Measurements from ENCODE around the gene PRDM7. TPM values are rescaled to one million over a fixed set of nuclear protein-coding genes. Genes with fewer than 3 reads are reported as not detected.

The PRDM7 gene
- total RNA-seq, 1 experiment from 2014 or later, result not detected

DNA sequence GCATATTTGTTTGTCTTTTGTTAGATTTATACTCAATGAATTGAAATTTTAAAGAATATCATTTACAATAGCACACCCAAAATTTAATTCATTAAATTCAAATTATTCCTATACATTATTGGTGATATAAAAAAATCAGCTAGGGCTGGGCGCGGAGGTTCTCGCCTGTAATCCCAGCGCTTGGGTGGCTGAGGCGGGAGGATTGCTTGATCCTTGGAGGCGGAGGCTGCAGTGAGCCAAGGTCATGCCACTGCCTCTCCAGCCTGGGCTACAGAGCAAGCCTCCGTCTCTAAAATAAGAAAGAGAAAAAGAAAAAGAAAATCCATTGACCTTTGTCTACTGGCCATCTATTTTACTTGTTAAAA is 4.5 kb upstream of the PRDM7 start:
- no peak overlapping the region for H3K9ac ChIP-seq (ENCODE audit: extremely low read depth, insufficient read length, low read length)
- H3K23ac ChIP-seq (ENCODE audit: insufficient read length, low read depth, low read length), result no peak overlapping the region
- H3K79me1 ChIP-seq (ENCODE audit: insufficient read depth, low read depth, low read length, poor library complexity, severe bottlenecking), result no peaks in the 10 kb centered on the region
- H3K9me3 ChIP-seq (ENCODE audit: control insufficient read depth, low read depth, low read length), result no peaks in the 10 kb centered on the region
- no peak overlapping the region for H3K56ac ChIP-seq (ENCODE audit: insufficient read length, low read depth, low read length)
- H3K27me3 Mint-ChIP-seq (ENCODE audit: low read depth), result peaks cover 47% of the 10 kb centered on the region
- H2BK15ac ChIP-seq (ENCODE audit: low read depth, low read length), result no peak overlapping the region
- H3T11ph ChIP-seq (ENCODE audit: low read length), result no peak overlapping the region
- H4K5ac ChIP-seq (ENCODE audit: insufficient read length, low read depth, low read length), result no peak overlapping the region
- no peaks in the 10 kb centered on the region for H3K23me2 ChIP-seq (ENCODE audit: insufficient read length, low read depth, low read length, poor library complexity, severe bottlenecking)
- no peak overlapping the region for H4K91ac ChIP-seq (ENCODE audit: insufficient read length, low read depth, low read length)
- no peak overlapping the region for H4K8ac ChIP-seq (replicated peaks; ENCODE audit: insufficient read length, low read depth, low read length)
- no peak overlapping the region for H3K27ac Mint-ChIP-seq
- no peak overlapping the region for H2AFZ ChIP-seq (ENCODE audit: low read length)
- no peak overlapping the region for H3K18ac ChIP-seq (ENCODE audit: insufficient read length, low read depth, low read length)
- H3K4me1 ChIP-seq (ENCODE audit: insufficient read depth, low read length), result no peaks in the 10 kb centered on the region
- peaks cover 18 to 21% of the 10 kb centered on the region in 2 experiments for H3K9me3 Mint-ChIP-seq
- H2BK12ac ChIP-seq (ENCODE audit: insufficient read length, low read depth, low read length), result no peak overlapping the region
- peak; percentile 38 for DNase-seq
- no peak overlapping the region for H2BK5ac ChIP-seq (ENCODE audit: insufficient read length, low read length)
- no CpG with 5 or more reads among the region's 7 CpGs for WGBS (ENCODE audit: extremely low coverage, insufficient read length, low lambda C conversion rate)
- H2AK5ac ChIP-seq (ENCODE audit: insufficient read length, low read length), result no peak overlapping the region
- no peak overlapping the region for H3K4me2 ChIP-seq (ENCODE audit: insufficient read depth, insufficient read length, low read length)
- H3K4me3 Mint-ChIP-seq, result peak overlapping the region in 1 of 2 experiments; percentile 70; a peak in 2 of 5 replicates
- no peaks in the 10 kb centered on the region for H3K79me2 ChIP-seq (ENCODE audit: insufficient read depth, low read length)
- no peaks in the 10 kb centered on the region for H4K20me1 ChIP-seq (ENCODE audit: control insufficient read depth, insufficient read depth, insufficient read length)
- peaks cover 3% of the 10 kb centered on the region; the same call in 1 of the 2 replicates for H3K27me3 ChIP-seq (ENCODE audit: insufficient read depth, low read length)
- H3K27ac ChIP-seq (ENCODE audit: insufficient read length, low read depth, low read length), result no peak overlapping the region
- H2BK120ac ChIP-seq (ENCODE audit: low read depth, low read length, poor library complexity, severe bottlenecking), result no peak overlapping the region
- no peak overlapping the region for H2BK20ac ChIP-seq (ENCODE audit: low read depth, low read length, poor library complexity, severe bottlenecking)
- H3K36me3 Mint-ChIP-seq (ENCODE audit: insufficient read depth in 1 of 3, low read depth in 3 of 3), result peaks cover 0 to 5% (median 1%) of the 10 kb centered on the region in 3 experiments; a peak in 3 of 7 replicates
- H3K4me1 Mint-ChIP-seq, result peaks cover 21 to 25% of the 10 kb centered on the region in 2 experiments
- H3K4ac ChIP-seq (ENCODE audit: low read depth, low read length), result no peak overlapping the region
- no peak overlapping the region for H3K14ac ChIP-seq (ENCODE audit: insufficient read depth, low read length)
- TF ChIP-seq, protein P1, sequence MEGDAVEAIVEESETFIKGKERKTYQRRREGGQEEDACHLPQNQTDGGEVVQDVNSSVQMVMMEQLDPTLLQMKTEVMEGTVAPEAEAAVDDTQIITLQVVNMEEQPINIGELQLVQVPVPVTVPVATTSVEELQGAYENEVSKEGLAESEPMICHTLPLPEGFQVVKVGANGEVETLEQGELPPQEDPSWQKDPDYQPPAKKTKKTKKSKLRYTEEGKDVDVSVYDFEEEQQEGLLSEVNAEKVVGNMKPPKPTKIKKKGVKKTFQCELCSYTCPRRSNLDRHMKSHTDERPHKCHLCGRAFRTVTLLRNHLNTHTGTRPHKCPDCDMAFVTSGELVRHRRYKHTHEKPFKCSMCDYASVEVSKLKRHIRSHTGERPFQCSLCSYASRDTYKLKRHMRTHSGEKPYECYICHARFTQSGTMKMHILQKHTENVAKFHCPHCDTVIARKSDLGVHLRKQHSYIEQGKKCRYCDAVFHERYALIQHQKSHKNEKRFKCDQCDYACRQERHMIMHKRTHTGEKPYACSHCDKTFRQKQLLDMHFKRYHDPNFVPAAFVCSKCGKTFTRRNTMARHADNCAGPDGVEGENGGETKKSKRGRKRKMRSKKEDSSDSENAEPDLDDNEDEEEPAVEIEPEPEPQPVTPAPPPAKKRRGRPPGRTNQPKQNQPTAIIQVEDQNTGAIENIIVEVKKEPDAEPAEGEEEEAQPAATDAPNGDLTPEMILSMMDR (conservative IDR thresholded peaks at IDR 0.05), result no peak

Data from H9 (cell line).